T-helper 1 cell treated with Interleukin-12 subunit alpha and Interleukin-12 subunit beta and Interleukin-4 antibody, amounts not matched to agents 30 ng/mL and 1 ng/mL, for 36 hours (primary cell): Measurements from ENCODE around the gene CACNB4. TPM values are rescaled to one million over a fixed set of nuclear protein-coding genes. Genes with fewer than 3 reads are reported as not detected.
"Not testable (repeated sequence)": the region's sequence is repeated elsewhere in the genome, so short reads cannot be mapped to it uniquely, and the experiment has no call there.

Source experiments
- intact Hi-C: fragments of 100-400 bp; cut with micrococcal nuclease; formaldehyde crosslinking; loops from one replicate; pipeline ENCODE4 v1.15.1; 2024
- total RNA-seq: library from RNA; stranded (reverse); gene quantifications from 2 replicates; pipeline ENCODE4 v1.2.3, GENCODE V29; 2022

The CACNB4 gene
- total RNA-seq, 1 donor from 2014 or later, result 0.44 TPM

DNA sequence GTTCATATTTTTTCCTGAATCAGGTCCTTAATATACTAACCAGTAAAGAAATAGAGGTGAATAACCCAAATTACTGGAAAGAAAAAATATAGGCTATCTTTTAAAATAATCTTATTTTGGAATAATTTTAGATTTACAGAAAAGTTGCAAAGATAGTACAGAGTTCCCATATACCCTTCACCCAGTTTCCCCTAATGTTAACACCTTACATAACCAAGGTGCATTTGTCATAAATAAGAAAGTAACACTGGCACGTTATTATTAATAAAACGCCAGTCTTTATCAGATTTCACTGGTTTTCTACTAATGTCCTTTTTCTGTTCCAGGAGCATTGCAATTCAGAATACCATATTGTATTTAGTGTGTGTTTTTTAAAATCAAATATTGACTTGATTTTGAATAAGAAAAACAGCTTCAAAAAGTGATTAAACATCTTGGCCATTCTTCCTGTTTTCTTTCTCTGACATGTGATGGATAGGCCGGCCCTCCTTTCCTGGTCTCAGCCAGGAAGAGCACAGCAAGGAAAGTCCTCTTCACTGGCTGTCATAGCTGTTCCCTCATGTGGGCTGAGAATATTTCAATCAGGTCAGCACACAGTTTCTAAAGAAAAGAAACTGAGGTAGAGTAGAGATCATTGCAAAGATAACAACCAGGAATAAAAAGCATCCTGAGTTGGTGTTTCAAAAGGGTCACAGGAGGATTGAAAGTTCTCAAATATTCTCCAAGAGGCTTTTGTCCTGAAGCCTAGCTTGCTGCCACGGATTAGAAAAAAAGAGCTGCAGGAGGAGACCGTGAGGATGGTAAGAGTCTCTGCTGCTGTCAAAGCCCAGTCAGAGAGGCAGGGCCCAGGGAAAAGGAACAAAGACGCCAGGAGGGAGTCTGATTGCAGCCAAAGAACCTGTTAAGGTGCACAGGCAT is 191.3 kb downstream of the CACNB4 start:
- intact Hi-C loops, result no loop called here

- intact Hi-C loops, result no loop called here
These were observed 192.2 kb downstream of the CACNB4 start for GRCh38 chr2:151906633-151906998.

DNA sequence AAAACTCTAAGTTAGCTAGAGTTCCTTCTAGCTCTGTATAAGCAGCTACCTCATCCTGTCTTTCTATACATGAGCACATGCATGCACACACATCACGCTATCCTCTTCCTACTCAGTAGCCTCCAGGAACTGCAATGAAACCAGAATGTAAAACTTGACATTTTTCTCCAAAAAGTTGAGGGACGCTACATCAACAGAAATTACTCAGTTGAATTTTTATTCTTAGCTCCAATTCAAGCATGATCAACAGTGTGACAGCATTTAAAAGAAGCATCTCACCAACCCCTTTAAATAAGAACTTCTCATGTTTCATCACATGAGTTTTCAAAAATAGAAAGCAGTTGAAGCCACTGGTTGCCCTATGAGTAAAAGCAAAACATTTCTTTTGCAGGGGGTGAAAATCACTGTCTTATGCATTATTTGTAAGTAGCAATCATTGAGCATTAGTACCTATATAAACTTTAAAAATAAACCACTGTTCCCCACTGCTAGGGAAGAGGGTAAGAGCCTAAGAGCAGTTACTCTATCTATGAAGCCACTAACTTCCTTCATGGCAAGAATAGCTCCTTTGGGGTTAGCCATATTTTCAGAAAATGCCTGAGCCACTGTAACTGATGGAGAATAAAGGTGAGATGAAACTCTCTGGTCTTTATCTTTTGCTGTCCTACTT is 192.7 kb downstream of the CACNB4 start:
- intact Hi-C loops, result no loop called here

GRCh38 chr2:151904807-151905206 is 194.0 kb downstream of the CACNB4 start:
- intact Hi-C loops, result no loop called here

DNA sequence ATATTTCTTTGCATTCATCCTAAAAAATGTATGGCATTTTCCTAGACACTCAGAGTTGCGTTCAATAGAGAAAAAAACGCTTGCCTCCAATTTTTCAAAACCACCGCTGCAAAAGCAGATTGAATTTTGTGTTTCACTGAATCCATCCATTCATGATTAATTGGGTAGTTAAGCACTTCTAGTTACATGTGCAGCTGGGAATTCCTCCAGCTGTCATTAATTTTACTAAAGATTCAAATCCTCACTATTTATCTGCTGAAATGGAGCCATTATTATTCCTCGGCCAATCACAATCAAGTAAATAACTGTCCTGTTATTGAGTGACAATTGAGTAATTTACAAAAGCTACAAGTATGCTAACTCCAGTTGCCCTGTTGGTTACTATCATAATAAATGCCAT is 194.8 kb downstream of the CACNB4 start:
- intact Hi-C loops, result no loop called here

GRCh38 chr2:151902829-151903228 is 196.0 kb downstream of the CACNB4 start:
- intact Hi-C loops, result no loop called here

DNA sequence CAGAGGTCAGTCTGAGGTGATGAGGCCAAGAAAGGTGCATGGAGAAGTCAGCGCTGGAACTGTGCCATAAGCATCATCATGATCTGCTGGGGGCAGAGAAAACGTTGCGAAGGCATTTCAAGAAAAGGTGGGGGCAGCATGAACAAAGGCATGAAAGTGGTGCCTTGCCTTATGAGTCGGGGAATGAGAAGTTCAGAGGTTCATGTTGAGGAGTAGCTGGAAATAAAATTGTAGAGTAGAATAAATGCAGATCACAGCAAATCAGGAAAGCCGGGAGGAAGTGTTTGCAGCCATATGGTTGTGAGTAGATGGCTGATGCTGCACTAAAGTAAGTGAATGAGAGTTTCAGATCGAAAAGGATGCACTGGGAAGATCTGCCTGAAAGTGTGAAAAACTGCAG is 198.5 kb downstream of the CACNB4 start:
- intact Hi-C loops, result no loop called here

GRCh38 chr2:151899156-151899555 is 199.7 kb downstream of the CACNB4 start:
- intact Hi-C loops, result no loop called here

DNA sequence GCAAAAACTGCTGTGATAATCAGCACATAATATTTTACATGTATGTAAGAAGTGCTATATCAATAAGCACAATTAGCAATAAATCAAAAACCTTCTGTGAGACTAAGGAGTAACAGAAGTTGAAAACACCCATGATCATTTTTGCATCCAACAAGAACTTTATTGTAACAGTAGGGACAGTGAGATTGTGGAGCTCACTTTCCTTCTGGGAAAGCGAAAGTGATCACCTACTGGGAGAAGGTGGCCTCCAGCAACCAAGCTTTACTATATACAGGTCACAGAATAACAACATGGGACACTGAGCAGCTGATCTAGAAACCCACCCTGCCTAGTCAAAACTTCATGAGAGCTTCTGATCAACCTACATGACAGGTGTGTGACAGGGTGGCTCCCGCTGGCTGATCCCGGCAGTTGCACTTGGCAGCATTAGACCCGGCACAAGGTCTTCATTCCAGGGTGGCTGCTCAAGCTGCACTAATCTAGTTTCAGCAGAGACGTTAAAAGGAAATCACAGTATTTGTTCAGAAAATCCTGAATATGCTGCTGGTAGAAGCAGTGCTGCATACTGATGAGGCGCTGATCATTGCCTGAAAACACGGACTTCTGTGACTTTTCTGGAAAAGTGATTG is 207.2 kb downstream of the CACNB4 start:
- intact Hi-C loops, result no loop called here

DNA sequence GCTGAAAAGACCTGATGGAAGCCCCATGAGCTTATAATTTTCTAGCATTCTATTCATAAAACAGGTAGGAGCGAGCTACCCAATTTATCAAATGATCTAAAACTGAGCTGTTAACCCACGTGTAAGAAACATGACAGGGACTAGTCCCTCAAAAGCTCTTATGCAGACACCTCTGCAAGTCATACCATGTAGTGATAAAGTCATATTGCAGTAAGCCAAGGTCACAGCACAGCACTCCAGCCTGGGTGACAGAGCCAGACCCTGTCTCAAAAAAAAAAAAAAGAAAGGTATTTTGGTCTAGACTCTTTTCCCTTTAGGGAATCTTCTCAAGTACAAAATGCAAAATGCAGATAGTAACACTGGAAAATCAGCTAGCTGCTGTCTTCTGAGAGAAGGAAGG is 211.7 kb downstream of the CACNB4 start:
- intact Hi-C loops, result no loop called here

GRCh38 chr2:151886241-151886640 is 212.6 kb downstream of the CACNB4 start:
- intact Hi-C loops, result no loop called here

- intact Hi-C loops, result no loop called here
These were observed 215.9 kb downstream of the CACNB4 start for GRCh38 chr2:151882786-151883445.

DNA sequence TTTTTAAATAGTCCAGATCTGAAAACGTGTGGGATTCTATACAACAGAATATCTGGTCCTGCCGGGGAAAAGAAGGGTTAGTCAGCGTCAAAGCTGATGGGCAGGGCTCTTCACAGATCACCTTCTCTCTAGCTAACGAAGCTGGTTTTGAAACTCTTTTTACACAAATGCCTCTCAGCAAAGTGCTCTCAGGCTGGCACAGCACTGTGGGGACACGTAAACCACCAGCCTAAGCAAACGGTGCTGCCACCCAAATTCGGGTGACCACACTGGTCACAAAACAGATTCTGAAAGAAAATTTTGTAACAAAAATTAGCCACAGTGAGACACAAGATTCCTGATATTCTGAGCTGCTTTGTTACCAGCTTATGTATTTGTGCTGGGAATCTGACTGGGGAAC is 217.5 kb downstream of the CACNB4 start:
- intact Hi-C loops, result no loop called here

- intact Hi-C loops, result no loop called here
These were observed 218.3 kb downstream of the CACNB4 start for GRCh38 chr2:151880586-151880985.

- intact Hi-C loops, result no loop called here
These were observed 219.9 kb downstream of the CACNB4 start for GRCh38 chr2:151878655-151879563.

- intact Hi-C loops, result no loop called here
These were observed 220.6 kb downstream of the CACNB4 start for GRCh38 chr2:151878204-151878603.

GRCh38 chr2:151875631-151876030 is 223.2 kb downstream of the CACNB4 start:
- intact Hi-C loops, result not testable (repeated sequence)

GRCh38 chr2:151872463-151872862 is 226.4 kb downstream of the CACNB4 start:
- intact Hi-C loops, result no loop called here

- intact Hi-C loops, result no loop called here
These were observed 229.6 kb downstream of the CACNB4 start for GRCh38 chr2:151869291-151869690.

- intact Hi-C loops, result no loop called here
These were observed 236.1 kb downstream of the CACNB4 start for GRCh38 chr2:151862700-151863099.

GRCh38 chr2:151861174-151861573 is 237.7 kb downstream of the CACNB4 start:
- intact Hi-C loops, result no loop called here
